SK-N-SH (cell line): Measurements from ENCODE around the gene PCDHGB2.

Source experiments
- MAX ChIP-seq: IDR thresholded peaks from 2 replicates; pipeline ENCODE4 v1.4.0; 2012; ENCODE audit warnings: low read depth
- POLR2AphosphoS5 ChIP-seq: IDR thresholded peaks from 2 replicates; pipeline ENCODE4 v1.6.1; 2012; ENCODE audit warnings: low read depth, low read length
- RFX5 ChIP-seq: IDR thresholded peaks from 2 replicates; pipeline ENCODE4 v1.6.1; 2012; ENCODE audit warnings: mild to moderate bottlenecking, improper control_type of control experiment, low read length
- RXRA ChIP-seq: IDR thresholded peaks from 2 replicates; pipeline ENCODE4 v1.4.0; 2012; ENCODE audit warnings: low read depth, mild to moderate bottlenecking, borderline replicate concordance

DNA sequence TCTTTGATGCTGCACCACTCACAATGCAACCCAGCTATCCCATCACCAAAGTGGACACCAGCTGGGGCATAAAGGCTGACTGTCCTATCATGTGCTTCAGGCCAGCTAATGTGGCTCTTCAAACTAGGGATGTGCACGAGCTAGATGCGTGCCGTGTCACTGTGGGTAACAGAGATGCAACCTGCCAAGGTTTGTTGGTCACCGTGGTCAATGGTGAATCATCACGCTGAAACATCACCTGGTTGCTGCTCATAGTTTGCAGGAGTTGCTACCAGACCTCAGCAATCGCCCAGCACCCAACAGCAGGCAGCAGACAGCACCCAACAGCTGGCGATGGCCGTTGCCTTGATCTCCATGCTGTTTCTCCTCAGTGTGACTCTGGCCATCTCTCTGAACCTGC, 31.6 kb upstream of the PCDHGB2 start:
- no peak for TF ChIP-seq POLR2AphosphoS5
- no peak for TF ChIP-seq RXRA
- TF ChIP-seq RFX5: no peak
- TF ChIP-seq MAX: no peak
